ACHN (cell line): Measurements from ENCODE around the gene PRIMPOL.

Experiments used
- DNase-seq: peaks from one replicate; pipeline ENCODE4 v3.0.0-alpha.2; 2015
- in situ Hi-C: cut with HindIII; loops from 2 replicates; pipeline ENCODE4 v1.10.0; 2017; ENCODE audit warnings: low sequenced_read_pairs, low pct_ligation_motif_present, low pct_unique_long_range_greater_than_20kb

The PRIMPOL gene

GRCh38 chr4:184689681-184690080 lies 40.1 kb downstream of the PRIMPOL start:
- in situ Hi-C loops, result no loop called here
- DNase-seq, result no peak

DNA sequence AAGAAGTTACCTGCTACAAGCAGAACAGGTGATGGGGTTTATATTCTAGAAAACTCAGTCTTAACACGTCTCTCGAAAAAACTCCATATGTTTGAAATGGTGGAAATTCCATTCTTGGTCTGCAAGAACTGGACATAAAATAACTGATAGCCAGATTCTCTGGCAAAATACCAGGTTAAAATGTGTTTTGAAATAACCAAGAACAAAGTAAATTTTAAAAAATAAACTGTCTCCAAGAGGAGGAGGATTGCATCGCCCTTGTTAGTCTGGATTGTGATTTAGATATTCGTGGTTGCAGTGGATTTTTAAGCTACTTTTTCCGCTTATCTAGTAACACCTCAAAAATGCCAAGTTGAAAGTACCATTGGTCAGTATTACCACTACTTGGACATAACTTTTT lies 43.5 kb downstream of the PRIMPOL start:
- no peak for DNase-seq
- in situ Hi-C loops, result no loop called here

DNA sequence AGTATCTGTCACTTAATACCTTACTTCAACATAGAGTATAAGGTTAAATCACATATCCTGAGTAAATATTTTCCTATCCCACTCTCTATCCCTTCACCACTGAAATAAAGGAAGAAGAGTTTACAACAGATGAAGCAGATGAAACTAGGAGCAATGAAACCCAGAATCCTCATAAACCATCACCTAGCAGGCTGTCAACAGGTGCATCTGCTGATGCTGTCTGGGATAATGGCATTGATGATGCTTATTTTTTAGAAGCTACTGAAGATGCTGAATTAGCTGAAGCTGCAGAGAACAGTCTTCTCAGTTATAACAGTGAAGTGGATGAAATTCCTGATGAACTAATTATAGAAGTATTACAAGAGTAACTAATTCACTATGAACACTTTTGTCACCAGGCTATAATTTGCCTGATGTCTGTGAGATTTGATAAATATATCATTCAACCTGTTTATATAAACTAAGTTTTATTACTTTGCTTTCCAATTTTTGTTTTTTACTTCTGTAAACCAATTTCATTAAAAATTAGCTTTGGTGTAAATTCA lies 44.9 kb downstream of the PRIMPOL start:
- no peak for DNase-seq
- in situ Hi-C loops, result no loop called here

GRCh38 chr4:184695178-184695896 lies 45.8 kb downstream of the PRIMPOL start:
- DNase-seq, result no peak
- in situ Hi-C loops, result no loop called here

DNA sequence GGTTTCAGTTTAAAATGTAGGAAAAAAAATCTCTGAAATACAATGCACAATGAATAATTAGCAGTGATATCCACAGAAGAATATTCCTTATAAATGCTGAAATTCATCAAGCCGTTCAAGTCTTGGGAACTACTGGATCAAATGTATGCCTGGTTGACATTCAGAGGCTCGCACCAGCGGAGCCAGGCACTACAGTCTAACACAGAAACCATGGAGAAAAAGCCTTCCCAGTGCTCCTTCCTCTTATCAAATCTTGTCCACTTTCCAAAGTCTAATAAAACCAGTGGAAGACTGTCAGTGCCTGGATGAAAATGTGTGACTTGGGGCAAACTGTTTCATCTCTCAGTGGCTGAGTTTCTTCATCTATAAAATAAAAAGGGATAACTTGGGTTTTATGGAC lies 48.4 kb downstream of the PRIMPOL start:
- in situ Hi-C loops, result no loop called here
- DNase-seq, result no peak

- DNase-seq, result no peak
- in situ Hi-C loops, result no loop called here
Measured at GRCh38 chr4:184699941-184700340, 50.4 kb downstream of the PRIMPOL start.

DNA sequence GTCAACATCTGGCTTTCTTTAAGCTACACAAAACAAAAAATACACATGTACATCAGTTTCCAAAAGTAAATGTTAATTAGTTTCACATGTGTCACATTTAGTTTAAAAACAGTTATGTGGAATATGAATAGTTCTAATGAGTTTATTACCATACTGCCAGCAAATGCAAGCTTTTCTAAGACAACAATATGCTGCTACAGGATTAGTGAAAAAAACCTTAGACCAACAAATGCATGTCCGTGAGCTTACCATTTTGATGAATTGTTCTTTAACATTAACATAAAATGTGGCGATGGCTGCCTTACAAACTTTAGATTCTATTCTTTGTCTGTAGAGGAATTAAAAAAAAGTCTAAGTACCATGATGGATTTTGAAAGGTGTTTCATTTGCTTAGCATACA lies 52.6 kb downstream of the PRIMPOL start:
- in situ Hi-C loops, result no loop called here
- no peak for DNase-seq

DNA sequence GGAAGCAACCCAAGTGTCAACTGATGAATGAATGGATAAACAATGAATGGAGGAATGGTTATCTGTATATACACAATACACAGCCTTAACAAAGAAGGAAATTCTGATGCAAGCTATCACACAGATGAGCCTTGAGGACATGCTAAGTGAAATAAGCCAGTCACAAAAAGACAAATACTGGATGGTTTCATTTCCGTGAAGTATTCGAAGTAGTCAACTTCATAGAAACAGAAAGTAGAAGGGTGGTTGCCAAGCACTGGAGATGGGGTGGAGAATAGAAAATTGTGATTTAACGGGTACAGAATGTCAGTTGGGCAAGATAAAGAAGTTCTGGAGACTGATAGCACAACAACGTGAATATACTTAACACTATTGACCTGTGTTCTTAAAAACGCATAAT lies 56.2 kb downstream of the PRIMPOL start:
- no peak for DNase-seq
- in situ Hi-C loops, result no loop called here

GRCh38 chr4:184706453-184706852 lies 56.9 kb downstream of the PRIMPOL start:
- in situ Hi-C loops, result no loop called here

GRCh38 chr4:184712322-184712721 lies 62.8 kb downstream of the PRIMPOL start:
- DNase-seq, result no peak
- in situ Hi-C loops, result no loop called here

More at GRCh38 chr4:184706453-184706852, 56.9 kb downstream of the PRIMPOL start:
- no peak for DNase-seq

GRCh38 chr4:184713887-184714286 lies 64.3 kb downstream of the PRIMPOL start:
- no peak for DNase-seq
- in situ Hi-C loops, result no loop called here

DNA sequence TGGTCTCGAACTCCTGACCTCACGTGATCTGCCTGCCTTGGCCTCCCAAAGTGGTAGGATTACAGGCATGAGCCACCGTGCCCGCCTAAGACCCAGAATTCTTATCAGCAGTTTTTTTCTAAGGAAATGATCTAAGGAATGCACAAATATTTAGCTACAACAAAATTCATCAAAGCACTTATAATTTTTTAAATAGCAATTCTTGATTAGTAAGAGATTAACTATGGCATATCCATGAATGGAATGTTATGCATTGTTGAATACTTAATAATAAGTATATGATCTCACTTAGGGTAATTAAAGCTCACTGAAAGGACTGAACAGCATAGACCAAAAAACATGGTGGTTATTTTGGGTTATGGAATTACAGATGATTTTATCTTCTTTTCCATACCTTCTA lies 66.0 kb downstream of the PRIMPOL start:
- no peak for DNase-seq
- in situ Hi-C loops, result no loop called here

- DNase-seq, result no peak
- in situ Hi-C loops, result no loop called here
Measured at GRCh38 chr4:184719407-184719806, 69.9 kb downstream of the PRIMPOL start.

- in situ Hi-C loops, result no loop called here
- no peak for DNase-seq
Measured at GRCh38 chr4:184721254-184721653, 71.7 kb downstream of the PRIMPOL start.

DNA sequence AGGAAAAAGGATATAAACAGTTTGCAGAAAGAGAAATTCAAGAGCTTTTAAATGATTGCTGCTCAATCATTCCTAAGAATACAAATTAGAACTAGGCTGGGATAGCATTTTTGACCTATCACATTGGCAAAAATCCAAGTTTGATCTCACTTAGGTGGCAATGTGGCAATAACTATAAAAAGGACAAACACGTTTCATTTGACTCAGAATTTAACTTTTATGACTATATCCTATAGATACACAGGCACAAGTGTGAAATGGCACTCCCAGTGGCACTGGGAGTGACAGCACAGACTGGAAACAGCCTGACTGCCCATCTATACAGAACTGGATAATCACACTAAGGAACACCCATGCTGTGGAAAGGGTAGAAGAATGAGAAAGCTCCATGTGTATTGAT lies 73.3 kb downstream of the PRIMPOL start:
- no peak for DNase-seq
- in situ Hi-C loops, result no loop called here

DNA sequence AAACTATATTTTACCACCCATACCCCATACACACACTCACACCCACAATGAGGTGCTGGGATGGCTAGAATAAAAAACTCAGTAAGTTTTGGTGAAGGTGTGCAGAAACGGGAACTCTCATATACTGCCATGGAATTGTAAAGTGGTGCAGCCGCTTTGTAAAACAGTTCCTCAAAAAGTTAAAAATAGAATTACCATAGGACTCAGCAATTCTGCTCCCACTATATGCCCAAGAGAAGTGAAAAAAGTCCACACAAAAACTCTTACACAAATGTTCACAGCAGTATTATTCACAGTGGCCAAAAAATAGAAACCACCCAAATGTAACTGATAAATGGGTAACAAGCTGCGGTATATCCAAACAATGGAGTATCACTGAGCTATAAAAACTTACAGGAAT lies 77.9 kb downstream of the PRIMPOL start:
- in situ Hi-C loops, result no loop called here
- no peak for DNase-seq

GRCh38 chr4:184728858-184729257 lies 79.3 kb downstream of the PRIMPOL start:
- no peak for DNase-seq
- in situ Hi-C loops, result no loop called here

GRCh38 chr4:184729946-184730345 lies 80.4 kb downstream of the PRIMPOL start:
- in situ Hi-C loops, result no loop called here
- DNase-seq, result no peak

- in situ Hi-C loops, result no loop called here
- DNase-seq, result no peak
Measured at GRCh38 chr4:184731056-184731455, 81.5 kb downstream of the PRIMPOL start.

GRCh38 chr4:184732126-184732525 lies 82.6 kb downstream of the PRIMPOL start:
- DNase-seq, result no peak
- in situ Hi-C loops, result no loop called here
